ENCODE results near the gene EYA4.
"Not testable (repeated sequence)": the region's sequence is repeated elsewhere in the genome, so short reads cannot be mapped to it uniquely, and the experiment has no call there.

EYA4 gene

GRCh38 chr6:133539502-133540259, 298.5 kb downstream of the EYA4 start:
- DNase-seq, result no peak

- no peak for DNase-seq
Observed at GRCh38 chr6:133540361-133540760, 299.2 kb downstream of the EYA4 start.

GRCh38 chr6:133541040-133541439, 299.9 kb downstream of the EYA4 start:
- DNase-seq, result no peak

GRCh38 chr6:133542056-133542821, 301.1 kb downstream of the EYA4 start:
- peak; percentile 8 for DNase-seq

GRCh38 chr6:133544419-133544818, 303.3 kb downstream of the EYA4 start:
- no peak for DNase-seq

GRCh38 chr6:133546098-133546497, 304.9 kb downstream of the EYA4 start:
- DNase-seq, result no peak

GRCh38 chr6:133547136-133547535, 306.0 kb downstream of the EYA4 start:
- no peak for DNase-seq

GRCh38 chr6:133548423-133549159, 307.4 kb downstream of the EYA4 start:
- no peak for DNase-seq

- DNase-seq, result no peak
Observed at GRCh38 chr6:133549371-133549801, 308.2 kb downstream of the EYA4 start.

GRCh38 chr6:133550026-133550425, 308.9 kb downstream of the EYA4 start:
- DNase-seq, result no peak

GRCh38 chr6:133551436-133551835, 310.3 kb downstream of the EYA4 start:
- no peak for DNase-seq

GRCh38 chr6:133551847-133552341, 310.7 kb downstream of the EYA4 start:
- DNase-seq, result no peak

GRCh38 chr6:133553652-133554051, 312.5 kb downstream of the EYA4 start:
- no peak for DNase-seq

GRCh38 chr6:133554121-133554520, 313.0 kb downstream of the EYA4 start:
- not testable (repeated sequence) for DNase-seq

GRCh38 chr6:133555685-133556084, 314.5 kb downstream of the EYA4 start:
- DNase-seq, result no peak

- DNase-seq, result no peak
Observed at GRCh38 chr6:133559926-133560325, 318.8 kb downstream of the EYA4 start.

GRCh38 chr6:133567636-133568035, 326.5 kb downstream of the EYA4 start:
- no peak for DNase-seq

- peak; percentile 39 for DNase-seq
Observed at GRCh38 chr6:133568970-133569889, 328.1 kb downstream of the EYA4 start.

- DNase-seq, result no peak
Observed at GRCh38 chr6:133571681-133572080, 330.5 kb downstream of the EYA4 start.

GRCh38 chr6:133577851-133578250, 336.7 kb downstream of the EYA4 start:
- no peak for DNase-seq
